PC-3 (cell line): ENCODE data around the gene MTCL1. TPM values are rescaled to one million over a fixed set of nuclear protein-coding genes. Genes with fewer than 3 reads are reported as not detected.

Source experiments
- ATAC-seq: fragments of 200-7000 bp; cut with Tn5 transposase; 2 replicates; pipeline ENCODE4 v1.9.1; 2020; ENCODE audit warnings: mild to moderate bottlenecking, moderate library complexity
- BruUV-seq: library from RNA; stranded (reverse); fragments of 400-500 nt; replicated peaks from 2 replicates; lab custom pipeline; 2021; lab: Mats Ljungman, UMichigan
- CTCF ChIA-PET: fragments of 300-600 bp; sonication (Branson Sonifier 250); formaldehyde crosslinking; loops from one replicate; lab custom pipeline; 2022; ENCODE audit warnings: antibody characterized with exemption; lab: Charles Lee
- POLR2A ChIA-PET: fragments of 300-600 bp; sonication (Branson Sonifier 250); formaldehyde crosslinking; loops from one replicate; lab custom pipeline; 2022; ENCODE audit warnings: antibody characterized with exemption; ENCODE audit not compliant: unreplicated experiment; lab: Charles Lee
- DNase-seq: peaks from one replicate; pipeline ENCODE4 v3.0.0-alpha.2; 2015
- H2AFZ ChIP-seq: fragments of 300-600 bp; sonication (generic); 2 replicates; pipeline ENCODE4 v1.6.0; 2016; ENCODE audit warnings: antibody characterized with exemption, low read length
- H3F3A ChIP-seq: fragments of 300-600 bp; sonication (generic); one replicate; pipeline ENCODE4 v1.6.0; 2017; ENCODE audit warnings: antibody characterized with exemption, low read length, control low read depth, mild to moderate bottlenecking; ENCODE audit not compliant: unreplicated experiment
- H3K27ac ChIP-seq: fragments of 300-600 bp; sonication (generic); 2 replicates; pipeline ENCODE4 v1.5.1; 2016; ENCODE audit warnings: mild to moderate bottlenecking, low read length
- H3K27me3 ChIP-seq: fragments of 300-600 bp; sonication (generic); 2 replicates; pipeline ENCODE4 v1.6.1; 2016; ENCODE audit warnings: low read length, mixed read lengths
- H3K36me3 ChIP-seq: fragments of 300-600 bp; sonication (generic); 2 replicates; pipeline ENCODE4 v1.6.1; 2016; ENCODE audit warnings: low read depth, mixed run types, low read length, mixed read lengths
- H3K4me1 ChIP-seq: fragments of 300-600 bp; sonication (generic); 2 replicates; pipeline ENCODE4 v1.5.1; 2016; ENCODE audit warnings: low read length; ENCODE audit not compliant: insufficient read depth
- H3K4me2 ChIP-seq: fragments of 300-600 bp; sonication (generic); 2 replicates; pipeline ENCODE4 v1.6.0; 2016; ENCODE audit warnings: low read length
- H3K4me3 ChIP-seq: fragments of 300-600 bp; sonication (generic); 2 replicates; pipeline ENCODE4 v1.5.1; 2016; ENCODE audit warnings: mild to moderate bottlenecking, low read length, mixed read lengths
- H3K79me2 ChIP-seq: fragments of 300-600 bp; sonication (generic); 2 replicates; pipeline ENCODE4 v1.6.1; 2017; ENCODE audit warnings: low read length, mixed read lengths
- H3K9ac ChIP-seq: fragments of 300-600 bp; sonication (generic); 2 replicates; pipeline ENCODE4 v1.6.0; 2016; ENCODE audit warnings: mild to moderate bottlenecking, low read length
- H3K9me2 ChIP-seq: fragments of 300-600 bp; sonication (generic); replicated peaks from 2 replicates; pipeline ENCODE4 v1.6.1; 2016; ENCODE audit warnings: mixed run types, low read length, mixed read lengths
- H3K9me3 ChIP-seq: fragments of 300-600 bp; sonication (generic); 2 replicates; pipeline ENCODE4 v1.6.1; 2016; ENCODE audit warnings: low read length, mixed read lengths
- H4K20me1 ChIP-seq: fragments of 300-600 bp; sonication (generic); 2 replicates; pipeline ENCODE4 v1.6.1; 2016; ENCODE audit warnings: low read length, mixed read lengths
- CTCF ChIP-seq: fragments of 300-600 bp; sonication (generic); conservative IDR thresholded peaks from 2 replicates; pipeline ENCODE4 v1.5.1; 2017; ENCODE audit warnings: antibody characterized with exemption, low read depth, mild to moderate bottlenecking, low read length
- EZH2 ChIP-seq: fragments of 300-600 bp; sonication (generic); IDR thresholded peaks from one replicate; pipeline ENCODE4 v1.6.1; 2017; ENCODE audit warnings: antibody characterized with exemption, mild to moderate bottlenecking, low read length; ENCODE audit not compliant: unreplicated experiment
- EZH2phosphoT487 ChIP-seq: fragments of 300-600 bp; sonication (generic); IDR thresholded peaks from 2 replicates; pipeline ENCODE4 v1.6.1; 2018; ENCODE audit warnings: mild to moderate bottlenecking, antibody characterized with exemption, low read length, borderline replicate concordance
- intact Hi-C: fragments of 100-400 bp; cut with micrococcal nuclease; formaldehyde crosslinking; loops from 2 replicates; pipeline ENCODE4 v1.9.0; 2023
- total RNA-seq: library from RNA; depleted of rRNA; stranded (reverse); fragments of >200 nt; gene quantifications from 2 replicates; pipeline ENCODE4 v1.2.3, GENCODE V29; 2014

Gene MTCL1
- total RNA-seq, 1 experiment from 2014 or later = 33.1 TPM

- no peaks in the 10 kb centered on the region for H4K20me1 ChIP-seq
- CTCF ChIA-PET = no interaction called here
These were observed 152.4 kb downstream of the MTCL1 start for GRCh38 chr18:8857806-8858205.

GRCh38 chr18:8858888-8859511, 153.6 kb downstream of the MTCL1 start:
- Histone ChIP-seq H2AFZ (no peak overlapping the region), H3K36me3 (no peaks in the 10 kb centered on the region), H4K20me1 (no peaks in the 10 kb centered on the region), H3F3A (no peaks in the 10 kb centered on the region), H3K9me2 (no peaks in the 10 kb centered on the region), H3K27me3 (no peaks in the 10 kb centered on the region), H3K9ac (no peak overlapping the region), H3K27ac (no peak overlapping the region), H3K9me3 (no peaks in the 10 kb centered on the region), H3K4me1 (peaks cover 9% of the 10 kb centered on the region), H3K4me3 (no peak overlapping the region), H3K79me2 (no peaks in the 10 kb centered on the region), H3K4me2 (no peak overlapping the region)
- POLR2A ChIA-PET = no interaction called here
- intact Hi-C loops = no loop called here
- BruUV-seq = no TSS peak
- DNase-seq = peak; percentile 90
- peak; percentile 84 for ATAC-seq
- no peak for TF ChIP-seq CTCF
- TF ChIP-seq EZH2phosphoT487 = no peak
- no peak for TF ChIP-seq EZH2
- CTCF ChIA-PET = no interaction called here

More at GRCh38 chr18:8857806-8858205, 152.4 kb downstream of the MTCL1 start:
- POLR2A ChIA-PET = no interaction called here
- Histone ChIP-seq H3K4me3 (no peak overlapping the region), H3F3A (no peaks in the 10 kb centered on the region), H3K9ac (no peak overlapping the region), H3K27me3 (no peaks in the 10 kb centered on the region), H3K79me2 (no peaks in the 10 kb centered on the region), H3K9me3 (no peaks in the 10 kb centered on the region), H2AFZ (no peak overlapping the region), H3K36me3 (no peaks in the 10 kb centered on the region), H3K4me2 (no peak overlapping the region), H3K27ac (no peak overlapping the region), H3K4me1 (peaks cover 9% of the 10 kb centered on the region), H3K9me2 (no peaks in the 10 kb centered on the region)
- TF ChIP-seq EZH2phosphoT487 = no peak
- no peak for TF ChIP-seq CTCF
- TF ChIP-seq EZH2 = no peak
- intact Hi-C loops = no loop called here
- DNase-seq = no peak
- ATAC-seq = no peak
- no TSS peak for BruUV-seq

GRCh38 chr18:8860845-8861642, 155.7 kb downstream of the MTCL1 start:
- Histone ChIP-seq H3K4me2 (no peak overlapping the region), H3K36me3 (no peaks in the 10 kb centered on the region), H3K4me3 (no peak overlapping the region), H3K9ac (no peak overlapping the region), H3K27me3 (no peaks in the 10 kb centered on the region), H3K4me1 (peaks cover 9% of the 10 kb centered on the region), H2AFZ (no peak overlapping the region), H3F3A (no peaks in the 10 kb centered on the region), H3K79me2 (no peaks in the 10 kb centered on the region), H3K27ac (no peak overlapping the region), H4K20me1 (no peaks in the 10 kb centered on the region), H3K9me2 (no peaks in the 10 kb centered on the region), H3K9me3 (no peaks in the 10 kb centered on the region)
- intact Hi-C loops = no loop called here
- ChIA-PET CTCF (no interaction called here), POLR2A (no interaction called here)
- DNase-seq (peak; percentile 13), ATAC-seq (no peak)
- BruUV-seq = no TSS peak
- TF ChIP-seq EZH2phosphoT487 (no peak), CTCF (no peak), EZH2 (no peak)
